Fibroblast of skin of right quadriceps (primary cell): ENCODE measurements around the gene GIPC2.

Source experiments
- DNase-seq: peaks from one replicate; pipeline ENCODE4 v3.0.0-alpha.2; 2013

Gene GIPC2

DNA sequence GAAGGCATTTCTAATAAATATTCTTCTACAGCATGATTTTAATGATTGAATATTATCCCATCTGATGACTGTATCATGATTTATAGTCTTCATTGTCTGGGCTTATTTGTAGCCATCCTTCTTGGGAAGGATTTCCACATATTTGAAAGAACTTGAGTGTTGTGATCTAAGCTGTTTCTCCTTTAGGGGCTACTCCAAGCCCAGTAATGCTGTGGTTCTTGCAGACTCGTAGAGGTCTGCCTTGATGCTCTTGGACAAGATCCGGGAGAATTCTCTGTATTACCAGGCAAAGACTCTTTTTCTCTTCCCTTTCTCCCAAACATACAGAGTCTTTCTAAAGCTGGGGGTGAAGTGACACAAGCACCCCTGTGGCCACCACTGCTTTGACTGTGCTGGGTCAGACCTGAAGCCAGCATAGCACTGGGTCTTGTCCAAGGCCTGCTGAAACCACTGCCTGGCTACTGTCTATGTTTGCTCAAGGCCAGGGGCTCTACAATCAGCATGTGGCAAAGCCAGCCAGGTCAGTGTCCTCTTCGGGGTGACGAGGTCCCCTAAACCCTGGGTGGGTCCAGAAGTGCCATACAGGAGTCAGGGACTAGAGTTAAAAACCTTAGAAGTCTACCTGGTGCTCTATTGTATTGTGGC lies 107.4 kb downstream of the GIPC2 start:
- no peak for DNase-seq

DNA sequence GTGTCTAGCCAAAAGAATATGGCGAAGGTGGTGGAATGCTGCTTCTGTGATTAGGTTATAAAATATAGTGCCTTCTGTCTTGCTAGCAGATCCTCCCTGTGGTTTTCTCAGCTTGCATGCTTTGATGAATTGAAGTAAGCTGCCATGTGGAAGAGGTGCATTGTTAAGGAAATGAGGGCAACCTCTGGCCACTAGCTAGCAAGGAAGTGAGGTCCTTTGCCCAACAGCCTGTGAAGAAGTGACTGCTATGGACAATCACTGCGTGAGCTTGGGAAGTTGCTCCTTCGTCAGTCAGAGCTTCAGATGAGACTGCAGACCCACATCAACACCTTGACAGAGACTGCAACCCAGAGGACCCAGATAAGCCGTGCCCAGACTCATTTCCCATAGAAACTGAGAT lies 109.4 kb downstream of the GIPC2 start:
- no peak for DNase-seq

- DNase-seq = peak; percentile 95
These were observed 111.2 kb downstream of the GIPC2 start for GRCh38 chr1:78156805-78157521.

DNA sequence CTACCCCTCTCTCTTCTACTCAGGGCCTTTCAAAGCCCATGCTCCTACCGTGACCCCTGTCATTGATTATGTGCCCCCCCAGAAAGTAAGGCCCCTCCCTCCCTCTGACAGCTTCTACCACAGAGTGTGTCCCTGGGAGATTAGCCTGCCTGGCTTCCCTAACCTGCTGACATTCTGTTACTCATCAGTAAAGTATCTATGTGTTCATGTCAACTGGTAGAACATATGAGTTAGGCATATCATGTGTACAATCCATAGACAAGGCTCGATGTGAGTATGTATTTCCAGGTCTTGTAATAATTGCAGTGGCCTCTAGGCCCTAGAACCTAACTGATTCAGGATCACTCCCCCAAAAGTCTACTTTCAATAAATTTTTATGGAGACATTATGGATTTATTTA lies 120.0 kb downstream of the GIPC2 start:
- DNase-seq = peak; percentile 22

DNA sequence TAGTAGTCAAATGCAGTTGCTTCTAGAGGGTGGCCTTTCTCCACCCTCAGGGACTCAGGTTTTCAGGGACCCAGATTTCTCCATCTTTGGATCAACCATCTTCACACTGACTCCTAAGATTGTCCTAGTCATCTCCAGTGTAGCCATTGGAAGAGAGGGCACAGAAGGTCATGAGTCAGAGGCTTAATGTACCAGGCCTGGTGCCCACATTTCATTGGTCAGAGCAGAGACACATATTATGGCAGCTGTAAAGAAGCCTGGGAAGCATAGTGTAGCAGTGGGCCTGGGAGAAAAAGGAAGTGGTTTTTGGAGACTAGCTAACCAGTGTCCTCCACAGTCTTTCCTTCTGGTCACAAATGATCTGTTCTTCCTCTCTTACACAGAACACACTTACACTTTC lies 122.5 kb downstream of the GIPC2 start:
- no peak for DNase-seq

GRCh38 chr1:78170859-78171258 lies 125.1 kb downstream of the GIPC2 start:
- no peak for DNase-seq

- peak; percentile 82 for DNase-seq
These were observed 126.2 kb downstream of the GIPC2 start for GRCh38 chr1:78171736-78172590.

- DNase-seq = peak; percentile 93
These were observed 130.7 kb downstream of the GIPC2 start for GRCh38 chr1:78176448-78176847.

DNA sequence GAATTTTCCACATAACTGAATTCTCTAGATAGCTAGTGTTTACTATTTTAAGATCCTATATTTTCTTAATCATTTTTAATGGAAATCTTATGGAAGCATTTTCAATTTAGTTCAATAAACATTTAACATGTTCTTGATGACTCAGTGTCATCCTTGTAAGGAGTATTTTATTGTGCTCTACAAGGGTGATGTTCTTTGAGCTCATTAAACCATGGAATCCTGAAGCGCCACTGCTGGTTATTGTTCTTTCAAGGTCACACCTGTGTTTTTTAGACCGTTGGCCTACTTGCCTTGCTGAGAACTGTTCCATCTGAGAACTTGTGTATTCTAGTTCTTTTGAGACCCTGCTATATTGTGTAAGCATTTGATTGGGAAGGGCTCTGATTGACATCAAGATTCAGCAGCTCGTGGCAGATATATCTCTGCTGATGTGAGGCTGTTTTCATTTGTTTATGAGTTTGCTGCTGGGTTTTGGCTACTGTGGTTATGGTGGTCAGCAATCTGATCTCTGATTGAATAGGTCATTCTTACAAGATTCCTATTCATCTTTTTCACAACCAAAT lies 132.0 kb downstream of the GIPC2 start:
- DNase-seq = no peak

- no peak for DNase-seq
These were observed 133.1 kb downstream of the GIPC2 start for GRCh38 chr1:78178816-78179215.

DNA sequence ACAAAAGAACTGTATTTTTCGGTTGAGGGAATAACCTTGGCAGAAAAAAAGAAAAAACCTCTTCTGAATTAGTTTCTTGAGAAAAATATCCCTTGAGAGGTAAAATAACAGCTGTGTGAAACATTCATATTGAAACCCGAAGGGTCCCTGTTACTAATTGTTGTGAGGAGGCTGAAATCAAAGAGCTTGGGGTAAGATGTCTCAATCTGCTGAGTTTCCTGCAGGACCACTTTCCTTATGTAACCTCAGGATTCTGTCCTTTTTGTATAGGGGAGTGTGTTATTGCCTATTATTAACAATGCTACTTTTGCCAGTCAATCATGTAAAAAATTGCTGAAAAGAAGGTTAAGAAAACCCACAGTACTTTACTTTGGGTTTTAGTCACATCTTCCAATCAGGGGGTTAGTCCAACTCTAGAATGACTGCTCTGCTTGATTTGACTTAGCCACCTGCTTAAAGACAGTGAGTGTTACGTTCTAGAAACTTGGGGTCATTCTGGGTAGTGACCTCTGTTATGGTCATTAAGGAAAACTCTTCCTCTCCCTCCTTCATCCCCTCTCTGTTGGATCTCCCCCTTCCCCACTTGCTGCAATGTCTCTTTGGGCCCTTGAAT lies 138.8 kb downstream of the GIPC2 start:
- DNase-seq = no peak
